Mucosa of gallbladder (tissue), 1 donor: ENCODE results near the gene DNAJA4. TPM values are rescaled to one million over a fixed set of nuclear protein-coding genes. Genes with fewer than 3 reads are reported as not detected.

Experiments
- DNase-seq: peaks from one replicate; pipeline ENCODE4 v3.0.0-alpha.2; 2020; ENCODE audit warnings: low spot score
- total RNA-seq: library from RNA; stranded (reverse); gene quantifications from one replicate; pipeline ENCODE4 v1.2.1, GENCODE V29; 2021
- donor health status: DM: no; HTN: no; CAD: no.

The DNAJA4 gene
- total RNA-seq, 1 donor from 2014 or later, result 36.9 TPM

- DNase-seq, result no peak
Measured at GRCh38 chr15:78315686-78316282, 51.4 kb downstream of the DNAJA4 start.

GRCh38 chr15:78316283-78317083 is 52.1 kb downstream of the DNAJA4 start:
- peak; percentile 33 for DNase-seq

GRCh38 chr15:78317145-78317836 is 52.9 kb downstream of the DNAJA4 start:
- DNase-seq, result peak; percentile 18

- no peak for DNase-seq
Measured at GRCh38 chr15:78319588-78319987, 55.2 kb downstream of the DNAJA4 start.

GRCh38 chr15:78320183-78320582 is 55.8 kb downstream of the DNAJA4 start:
- DNase-seq, result no peak

GRCh38 chr15:78321041-78321570 is 56.7 kb downstream of the DNAJA4 start:
- no peak for DNase-seq

- DNase-seq, result no peak
Measured at GRCh38 chr15:78321786-78322185, 57.4 kb downstream of the DNAJA4 start.

GRCh38 chr15:78322243-78322642 is 57.9 kb downstream of the DNAJA4 start:
- DNase-seq, result no peak

- DNase-seq, result no peak
Measured at GRCh38 chr15:78322724-78323521, 58.6 kb downstream of the DNAJA4 start.

GRCh38 chr15:78323693-78324092 is 59.3 kb downstream of the DNAJA4 start:
- no peak for DNase-seq

- DNase-seq, result no peak
Measured at GRCh38 chr15:78324144-78324543, 59.8 kb downstream of the DNAJA4 start.

- DNase-seq, result peak; percentile 42
Measured at GRCh38 chr15:78325092-78325843, 60.9 kb downstream of the DNAJA4 start.

- no peak for DNase-seq
Measured at GRCh38 chr15:78327466-78327865, 63.1 kb downstream of the DNAJA4 start.

- DNase-seq, result no peak
Measured at GRCh38 chr15:78329625-78330024, 65.3 kb downstream of the DNAJA4 start.

Other genes starting within 250 kb of the DNAJA4 start
- 75.5 TPM for gene TBC1D2B, start 186.9 kb upstream of the DNAJA4 start, total RNA-seq
- 2.3 TPM for gene SH2D7, start 172.0 kb upstream of the DNAJA4 start, total RNA-seq
- 4.0 TPM for gene CIB2, start 133.1 kb upstream of the DNAJA4 start, total RNA-seq
- gene IDH3A, start 115.2 kb upstream of the DNAJA4 start, total RNA-seq, result 52.3 TPM
- gene ACSBG1, start 30.0 kb upstream of the DNAJA4 start, total RNA-seq, result 0.83 TPM
- gene SKIC8, start 35.0 kb downstream of the DNAJA4 start, total RNA-seq, result 38.8 TPM
- 1.4 TPM for gene CRABP1, start 75.8 kb downstream of the DNAJA4 start, total RNA-seq
- gene IREB2, start 173.7 kb downstream of the DNAJA4 start, total RNA-seq, result 45.5 TPM
- gene HYKK, start 243.0 kb downstream of the DNAJA4 start, total RNA-seq, result 5.9 TPM